ENCODE data around the gene LDB2.

- TF ChIP-seq CTCF (conservative IDR thresholded peaks at IDR 0.05; ENCODE audit: low read depth, low read length): no peak
- TF ChIP-seq EZH2 (IDR thresholded peaks at IDR 0.05; ENCODE audit: low read length, unreplicated experiment): no peak
Measured at GRCh38 chr4:16590797-16591196, 307.6 kb downstream of the LDB2 start.

Measured in PC-3 (cell line).